Inflammatory macrophage (primary cell): ENCODE measurements around the gene USP15.

Experiments
- DNase-seq, 2 donors: peaks; one replicate each; pipeline ENCODE4 v3.0.0-alpha.2; 2020 to 2022
- total RNA-seq, 18 experiments: gene quantifications; one replicate each; lab custom pipeline; 2026; ENCODE audit warnings: mixed read lengths in 6 of 18, inconsistent platforms in 2 of 18; lab: John Stamatoyannopoulos, UW

The USP15 gene
- 110 to 280 (median 167) reads per million in 18 experiments for total RNA-seq

- DNase-seq, result peak; percentile 98
Measured at GRCh38 chr12:62259993-62260732, at the start of gene USP15. USP15 (plus strand) TSS chr12:62260404; CDS start chr12:62260415, 11 bp downstream.

- peak; percentile 65 to 69 for DNase-seq
Measured at GRCh38 chr12:62210422-62210821, 49.8 kb upstream of the USP15 start.

- DNase-seq, result peak; percentile 51 to 70
Measured at GRCh38 chr12:62211510-62211909, 48.7 kb upstream of the USP15 start.

- peak; percentile 27 to 42 for DNase-seq
Measured at GRCh38 chr12:62214846-62215245, 45.4 kb upstream of the USP15 start.

GRCh38 chr12:62215506-62215905 is 44.7 kb upstream of the USP15 start:
- peak; percentile 27 to 91 for DNase-seq

- DNase-seq, result no peak
Measured at GRCh38 chr12:62217466-62218194, 42.6 kb upstream of the USP15 start.

- DNase-seq, result no peak
Measured at GRCh38 chr12:62221107-62221506, 39.1 kb upstream of the USP15 start.

GRCh38 chr12:62224601-62225000 is 35.6 kb upstream of the USP15 start:
- no peak for DNase-seq

GRCh38 chr12:62227091-62227490 is 33.1 kb upstream of the USP15 start:
- DNase-seq, result no peak

- DNase-seq, result no peak
Measured at GRCh38 chr12:62230652-62231051, 29.6 kb upstream of the USP15 start.

GRCh38 chr12:62232143-62232729 is 28.0 kb upstream of the USP15 start:
- DNase-seq, result no peak

GRCh38 chr12:62233805-62234204 is 26.4 kb upstream of the USP15 start:
- DNase-seq, result no peak

- no peak for DNase-seq
Measured at GRCh38 chr12:62239571-62239970, 20.6 kb upstream of the USP15 start.

GRCh38 chr12:62247281-62248045 is 12.7 kb upstream of the USP15 start:
- DNase-seq, result no peak

GRCh38 chr12:62248873-62249272 is 11.3 kb upstream of the USP15 start:
- DNase-seq, result no peak

- no peak for DNase-seq
Measured at GRCh38 chr12:62249419-62249818, 10.8 kb upstream of the USP15 start.

- DNase-seq, result peak; percentile 85 to 90
Measured at GRCh38 chr12:62250671-62251608, 9.3 kb upstream of the USP15 start.

GRCh38 chr12:62251609-62251958 is 8.6 kb upstream of the USP15 start:
- DNase-seq, result no peak

GRCh38 chr12:62252576-62252975 is 7.6 kb upstream of the USP15 start:
- DNase-seq, result peak; percentile 40 to 57

GRCh38 chr12:62254967-62255366 is 5.2 kb upstream of the USP15 start:
- no peak for DNase-seq

GRCh38 chr12:62256408-62257096 is 3.7 kb upstream of the USP15 start:
- DNase-seq, result peak; percentile 63 to 76
